Ramos (cell line): ENCODE data around the gene RGS7.

Experiments
- in situ Hi-C: fragments of 300-500 bp; cut with MboI; formaldehyde crosslinking; loops from one replicate; pipeline ENCODE4 v1.14.3; 2022; ENCODE audit warnings: low sequenced_read_pairs; ENCODE audit not compliant: unreplicated experiment

Gene RGS7

DNA sequence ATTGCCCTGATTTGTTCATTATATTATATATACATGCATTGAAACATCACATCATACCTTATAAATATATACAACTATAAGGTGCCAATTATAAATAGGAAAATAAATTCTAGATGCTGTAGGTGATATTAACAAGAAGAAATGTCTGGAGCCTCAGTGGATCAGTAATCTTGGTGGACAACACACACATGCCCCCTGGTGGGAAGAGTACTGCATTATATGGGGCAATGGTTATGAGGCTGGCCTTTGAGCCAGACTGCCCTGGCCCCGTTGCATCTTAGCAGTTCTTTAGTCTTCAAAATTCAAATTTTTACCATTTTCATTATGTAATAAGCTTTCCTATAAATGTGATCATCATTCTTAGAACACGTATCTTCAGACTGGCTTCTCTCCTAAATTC is 410.1 kb downstream of the RGS7 start:
- in situ Hi-C loops = no loop called here

DNA sequence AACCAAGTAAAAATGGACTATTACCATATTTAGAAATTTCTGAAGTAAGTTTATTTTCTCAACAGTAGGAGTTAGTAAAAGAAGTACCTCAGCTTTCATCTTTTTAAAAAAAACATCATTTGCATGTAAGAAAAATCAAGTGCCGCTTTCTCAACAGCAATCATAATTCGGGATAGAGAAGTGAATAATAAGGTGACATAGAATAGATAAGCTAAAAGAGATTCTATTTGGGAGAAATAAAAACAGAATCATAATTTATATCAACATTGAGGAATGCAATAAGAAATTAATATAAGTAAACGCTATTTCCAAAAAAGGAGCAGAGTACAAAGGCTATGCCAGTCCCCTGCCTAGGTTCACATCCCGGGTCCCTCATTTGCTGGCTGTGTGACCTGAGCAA is 414.1 kb downstream of the RGS7 start:
- in situ Hi-C loops = no loop called here

DNA sequence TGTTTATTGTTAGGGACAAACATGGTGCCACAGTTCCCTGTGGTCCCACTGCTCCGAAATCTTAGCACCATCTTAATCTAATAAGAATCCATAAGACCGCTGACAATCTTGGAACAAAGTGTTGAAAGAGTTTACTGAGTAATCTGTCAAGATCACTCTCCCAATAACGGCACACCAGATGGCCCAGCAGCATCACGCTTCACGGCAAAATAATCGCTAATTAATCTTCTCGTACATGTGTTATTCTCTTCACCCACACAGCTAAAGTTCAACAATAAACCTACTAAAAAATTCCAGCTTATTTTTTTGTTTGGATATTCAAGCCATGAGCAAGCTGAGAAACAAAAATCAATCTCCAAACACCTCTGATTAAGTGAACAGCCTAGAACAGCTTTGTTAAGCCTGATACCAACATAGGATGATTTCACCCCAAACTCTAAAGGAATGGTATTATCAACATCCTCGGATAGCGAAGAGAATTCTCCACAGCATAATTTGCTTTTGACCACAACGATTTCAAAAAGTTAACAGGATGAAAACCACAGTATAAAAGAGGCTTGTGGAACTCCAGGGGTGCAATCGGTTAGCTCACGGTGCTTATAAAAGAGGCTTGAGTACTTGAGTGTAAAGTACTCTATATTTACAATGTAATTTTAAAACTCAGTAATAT is 415.2 kb downstream of the RGS7 start:
- in situ Hi-C loops = no loop called here

DNA sequence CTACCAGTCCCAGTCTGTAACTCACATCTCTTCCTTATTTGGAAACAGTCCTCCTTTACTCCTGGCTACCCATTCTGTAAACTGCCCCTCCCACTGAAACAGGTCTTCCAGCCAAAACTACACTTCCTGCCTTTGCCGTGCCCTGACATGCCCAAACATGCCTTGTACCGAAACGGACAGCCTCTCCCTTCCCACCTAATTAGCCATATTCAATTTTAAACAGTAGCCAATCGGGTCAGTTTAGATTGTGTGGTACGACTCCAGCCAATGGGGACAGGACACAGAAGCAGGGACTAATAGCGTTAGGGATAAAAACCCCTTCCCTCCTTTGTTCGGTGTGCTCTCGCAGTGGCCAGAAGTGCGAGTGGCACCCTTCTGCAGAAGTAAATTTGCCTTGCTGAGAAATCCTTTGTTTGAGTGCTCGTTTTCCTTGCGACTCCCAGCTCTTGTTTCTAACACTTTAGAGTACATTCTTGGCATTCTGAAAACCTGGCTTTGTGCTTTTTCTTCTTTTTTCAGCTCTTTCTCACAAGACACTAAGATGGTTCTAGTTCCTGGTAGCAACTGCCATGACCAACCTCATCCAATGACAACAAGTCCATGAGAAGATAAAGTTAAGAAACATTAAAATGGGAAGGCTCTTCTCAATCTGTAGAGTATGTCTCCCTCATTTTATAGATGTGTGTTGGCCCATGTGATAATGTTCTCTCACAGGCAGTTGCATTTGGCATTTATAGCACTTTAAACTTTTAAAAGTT is 419.9 kb downstream of the RGS7 start:
- in situ Hi-C loops = no loop called here

DNA sequence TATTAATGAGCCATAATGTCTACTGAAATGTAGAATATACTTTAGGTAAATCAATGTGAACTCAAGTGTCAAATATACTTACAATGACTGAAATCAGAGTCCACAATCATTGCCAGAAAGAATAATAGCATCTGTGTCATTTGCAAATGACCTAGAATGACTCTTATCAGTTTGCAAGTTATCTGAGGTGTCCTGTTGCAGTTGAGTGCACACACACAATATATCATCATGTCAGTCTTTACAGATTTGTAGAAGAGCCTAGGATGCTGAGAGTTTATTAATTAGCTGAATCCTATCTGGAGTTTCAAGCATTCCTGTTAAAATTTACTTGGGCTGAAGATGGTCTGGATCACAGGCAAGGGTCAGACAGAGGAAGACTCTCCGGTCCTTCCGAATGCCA is 421.1 kb downstream of the RGS7 start:
- in situ Hi-C loops = no loop called here

DNA sequence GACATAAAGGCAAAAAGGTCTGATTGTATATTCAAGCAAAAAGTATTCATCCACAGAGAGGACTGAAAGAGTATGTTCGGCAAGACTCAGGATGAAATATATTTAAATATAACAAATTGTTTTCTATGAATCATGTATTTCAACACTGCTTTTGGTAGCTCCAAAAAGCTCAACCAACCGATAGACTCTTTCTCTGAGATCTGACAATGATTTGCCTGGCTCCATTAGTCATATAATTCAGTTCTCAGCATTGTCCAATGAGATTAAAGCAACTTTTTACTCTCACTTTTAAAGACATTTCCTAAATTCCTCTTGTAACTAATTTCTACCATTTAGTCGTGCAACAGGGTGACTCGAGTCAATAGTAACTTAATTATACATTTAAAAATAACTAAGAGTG is 426.0 kb downstream of the RGS7 start:
- in situ Hi-C loops = no loop called here

DNA sequence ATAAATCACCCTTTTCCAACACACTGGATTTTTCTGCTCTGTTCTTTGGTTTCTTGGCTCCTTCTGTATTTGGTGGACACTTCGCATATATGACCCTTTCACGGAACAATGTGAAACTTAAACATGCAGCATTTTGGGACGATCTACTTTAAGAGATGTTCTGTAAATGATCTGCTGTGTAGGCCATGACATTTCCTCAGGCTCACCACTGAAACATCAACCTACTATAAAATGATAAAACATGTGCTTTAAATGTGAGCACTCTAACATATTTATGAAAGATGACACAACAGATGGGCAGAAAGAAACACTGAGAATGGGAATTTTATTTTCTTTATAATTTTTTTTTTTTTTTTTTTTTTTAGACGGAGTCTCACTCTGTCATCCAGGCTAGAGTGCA is 428.7 kb downstream of the RGS7 start:
- in situ Hi-C loops = no loop called here

DNA sequence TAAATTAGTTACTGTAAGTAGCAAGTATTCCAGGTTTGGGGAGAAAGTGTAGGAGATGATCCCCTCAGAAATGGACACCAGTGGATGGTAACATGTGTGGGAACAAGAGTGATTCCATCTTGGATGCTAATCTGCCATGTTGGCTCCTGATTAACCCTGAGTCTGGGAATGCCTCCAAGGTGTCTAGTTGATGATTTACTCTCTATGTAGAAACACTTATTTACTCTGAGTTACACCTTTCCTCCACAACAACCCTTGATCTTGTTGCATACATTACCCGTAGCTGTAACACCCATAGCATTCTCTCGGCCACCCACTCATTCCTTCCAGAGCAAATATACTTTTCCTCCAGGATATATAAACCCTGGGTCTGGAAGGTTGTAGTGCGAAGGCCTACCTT is 429.2 kb downstream of the RGS7 start:
- in situ Hi-C loops = no loop called here

DNA sequence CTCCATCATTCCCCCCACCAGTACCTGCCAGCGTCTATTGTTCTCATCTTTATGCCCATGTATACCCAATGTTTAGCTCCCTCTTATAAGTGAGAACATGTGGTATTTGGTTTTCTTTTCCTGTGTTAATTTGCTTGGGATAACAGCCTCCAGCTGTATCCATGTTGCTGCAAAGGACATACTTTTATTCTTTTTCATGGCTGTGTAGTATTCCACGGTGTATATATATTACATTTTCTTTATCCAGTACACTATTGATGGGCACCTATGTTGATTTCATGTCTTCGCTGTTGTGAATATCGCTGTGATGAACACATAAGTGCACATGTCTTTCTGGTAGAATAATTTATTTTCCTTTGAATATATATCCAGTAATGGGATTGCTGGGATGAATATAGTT is 431.7 kb downstream of the RGS7 start:
- in situ Hi-C loops = no loop called here

DNA sequence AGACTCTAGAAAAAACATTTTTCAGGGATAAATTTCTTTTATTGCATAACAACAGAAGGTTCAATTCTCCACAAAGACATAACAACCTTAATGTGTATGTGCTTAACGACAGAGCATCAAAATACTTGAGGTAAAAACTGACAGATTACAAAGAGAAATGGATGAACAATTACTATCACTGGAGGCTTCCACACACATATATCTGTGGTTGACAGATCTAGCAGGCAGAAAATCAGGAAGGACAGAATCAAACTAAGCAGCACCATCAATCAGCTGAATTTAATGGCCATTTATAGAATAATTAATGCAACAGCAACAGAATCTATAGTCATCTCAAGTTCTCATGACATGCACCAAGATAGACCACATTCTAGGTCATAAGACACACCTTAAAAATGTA is 439.0 kb downstream of the RGS7 start:
- in situ Hi-C loops = no loop called here

DNA sequence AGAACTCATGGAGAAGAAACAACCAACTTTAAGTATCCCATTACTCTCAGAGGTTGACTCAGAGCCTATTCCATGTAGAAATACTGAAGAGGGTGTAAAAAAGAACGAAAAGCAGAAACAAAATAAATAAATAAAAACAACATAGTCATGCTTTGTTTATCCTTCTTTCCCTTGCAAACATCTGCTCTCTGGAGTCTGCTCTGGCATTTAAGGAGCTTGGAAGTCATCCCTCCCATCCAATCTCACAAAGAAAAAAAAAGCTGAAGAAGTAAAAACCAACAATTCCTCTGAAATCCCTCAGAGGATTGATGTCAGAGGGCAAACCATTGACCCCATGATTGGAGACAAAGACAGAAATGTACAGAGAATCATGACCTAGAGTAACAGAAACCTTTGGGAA is 442.5 kb downstream of the RGS7 start:
- in situ Hi-C loops = no loop called here

DNA sequence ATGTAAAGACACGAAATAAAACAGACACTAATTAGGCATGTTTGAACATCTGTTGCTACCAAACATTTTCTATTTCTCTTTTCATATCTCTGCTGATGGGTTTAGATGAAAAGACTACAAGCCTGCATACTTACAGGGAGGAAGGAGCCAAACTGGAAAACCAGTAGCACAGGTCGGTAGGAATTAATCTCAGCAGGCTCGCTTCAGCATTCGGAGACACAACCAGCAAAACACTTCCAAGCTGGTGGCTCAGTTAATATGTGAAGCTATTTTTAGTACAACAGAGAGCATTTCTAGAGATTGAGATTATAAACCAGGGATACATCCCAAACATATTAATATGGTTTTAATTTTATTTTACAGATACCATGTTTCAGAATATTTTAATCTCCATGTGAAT is 444.2 kb downstream of the RGS7 start:
- in situ Hi-C loops = no loop called here

DNA sequence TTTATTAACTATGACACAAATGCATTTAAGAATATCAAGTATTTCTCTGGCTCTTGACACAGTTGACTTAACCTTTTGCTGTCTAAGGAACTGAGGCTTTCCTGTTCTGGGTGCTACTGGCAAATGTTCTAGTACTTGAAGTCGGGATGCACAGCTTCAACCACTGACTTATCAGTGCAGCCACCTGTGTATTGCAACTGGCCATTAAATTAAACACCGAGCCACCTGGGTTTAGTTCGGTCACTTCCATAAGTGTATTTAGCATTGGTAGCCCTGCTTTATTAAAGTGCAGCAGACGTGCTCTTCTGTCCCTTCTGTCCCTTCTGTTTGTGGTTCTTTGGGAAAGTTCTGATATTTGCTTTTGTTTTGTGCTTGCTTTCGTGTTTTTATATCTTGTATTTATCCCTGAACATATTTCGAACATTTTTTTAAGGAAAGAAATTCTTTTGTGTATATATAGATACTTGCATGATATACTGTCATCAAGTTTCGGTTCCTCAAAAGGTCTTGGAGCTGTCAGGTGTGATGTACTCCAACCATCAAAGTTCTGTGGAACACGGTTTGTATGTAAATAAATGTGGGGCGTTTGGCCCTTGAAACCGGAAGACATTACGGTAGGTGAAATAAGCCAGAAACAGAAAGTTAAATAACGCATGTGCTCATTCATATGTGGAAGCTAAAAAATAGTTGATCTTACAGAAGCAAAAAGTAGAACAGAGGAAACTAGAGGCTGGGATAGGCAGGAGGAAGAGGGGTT is 447.1 kb downstream of the RGS7 start:
- in situ Hi-C loops = no loop called here

DNA sequence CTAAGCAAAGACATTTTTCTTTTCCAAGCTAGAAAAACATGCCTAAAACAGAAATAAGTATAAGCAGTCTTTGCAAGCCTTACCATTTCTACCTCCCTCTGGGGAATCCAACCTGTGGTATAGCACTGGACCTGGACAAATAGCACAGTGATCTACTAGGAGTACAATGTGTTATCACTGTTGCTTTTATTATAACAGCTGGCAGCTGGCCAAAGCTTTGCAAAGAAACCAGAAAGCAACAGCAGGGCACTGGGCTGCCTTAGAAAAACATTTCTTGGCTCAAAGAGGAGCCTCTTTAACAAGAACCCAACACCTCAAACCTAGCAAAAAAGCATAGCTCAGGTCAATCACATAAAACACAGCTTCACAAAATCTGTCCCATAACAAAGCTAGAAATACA is 450.5 kb downstream of the RGS7 start:
- in situ Hi-C loops = no loop called here

DNA sequence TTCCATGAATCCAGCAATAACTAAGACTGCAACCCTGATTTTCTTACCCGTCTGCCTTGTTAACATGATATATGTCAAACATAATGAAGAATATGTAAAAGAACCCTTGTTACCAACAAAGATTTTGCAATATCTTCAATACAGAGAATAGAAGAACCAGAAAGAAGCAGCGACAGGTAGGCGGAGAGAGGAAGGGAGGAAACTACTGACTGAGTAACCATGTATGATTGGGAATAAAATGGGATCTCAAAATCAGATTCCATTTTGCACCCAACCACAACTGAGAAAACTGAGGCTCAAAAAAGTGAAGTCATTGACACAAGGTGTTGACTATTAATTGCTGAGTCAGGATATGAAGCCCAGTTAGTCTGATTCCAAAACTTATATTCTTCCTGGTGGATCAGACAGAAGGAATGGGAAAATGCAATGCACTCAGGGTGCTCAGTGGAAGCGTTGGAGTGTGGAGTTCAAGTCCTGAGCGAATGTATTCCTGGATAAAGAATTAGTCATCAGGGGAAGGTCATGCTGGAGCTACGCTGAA is 451.7 kb downstream of the RGS7 start:
- in situ Hi-C loops = no loop called here

DNA sequence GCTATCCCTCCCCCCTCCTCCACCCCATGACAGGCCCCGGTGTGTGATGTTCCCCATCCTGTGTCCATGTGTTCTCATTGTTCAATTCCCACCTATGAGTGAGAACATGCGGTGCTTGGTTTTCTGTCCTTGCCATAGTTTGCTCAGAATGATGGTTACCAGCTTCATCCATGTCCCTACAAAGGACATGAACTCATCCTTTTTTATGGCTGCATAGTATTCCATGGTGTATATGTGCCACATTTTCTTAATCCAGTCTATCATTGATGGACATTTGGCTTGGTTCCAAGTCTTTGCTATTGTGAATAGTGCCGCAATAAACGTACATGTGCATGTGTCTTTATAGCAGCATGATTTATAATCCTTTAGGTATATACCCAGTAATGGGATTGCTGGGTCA is 461.6 kb downstream of the RGS7 start:
- in situ Hi-C loops = loop anchor here (25.0 kb wide), 1 partner anchor 592 kb away; no protein-coding TSS in a partner anchor

DNA sequence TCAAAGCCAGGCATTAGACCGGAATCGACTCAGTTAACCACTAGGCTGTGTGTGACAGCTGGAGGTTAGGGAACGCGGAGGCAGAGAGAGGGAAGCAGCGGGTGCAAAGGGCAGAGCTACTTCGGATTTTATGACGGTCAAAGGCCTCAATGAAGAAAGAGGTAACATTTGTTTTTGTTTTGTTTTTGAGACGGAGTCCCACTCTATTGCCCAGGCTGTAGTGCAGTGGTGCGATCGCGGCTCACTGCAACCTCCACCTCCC is 468.3 kb downstream of the RGS7 start:
- in situ Hi-C loops = loop anchor here (25.0 kb wide), 1 partner anchor 599 kb away; no protein-coding TSS in a partner anchor

DNA sequence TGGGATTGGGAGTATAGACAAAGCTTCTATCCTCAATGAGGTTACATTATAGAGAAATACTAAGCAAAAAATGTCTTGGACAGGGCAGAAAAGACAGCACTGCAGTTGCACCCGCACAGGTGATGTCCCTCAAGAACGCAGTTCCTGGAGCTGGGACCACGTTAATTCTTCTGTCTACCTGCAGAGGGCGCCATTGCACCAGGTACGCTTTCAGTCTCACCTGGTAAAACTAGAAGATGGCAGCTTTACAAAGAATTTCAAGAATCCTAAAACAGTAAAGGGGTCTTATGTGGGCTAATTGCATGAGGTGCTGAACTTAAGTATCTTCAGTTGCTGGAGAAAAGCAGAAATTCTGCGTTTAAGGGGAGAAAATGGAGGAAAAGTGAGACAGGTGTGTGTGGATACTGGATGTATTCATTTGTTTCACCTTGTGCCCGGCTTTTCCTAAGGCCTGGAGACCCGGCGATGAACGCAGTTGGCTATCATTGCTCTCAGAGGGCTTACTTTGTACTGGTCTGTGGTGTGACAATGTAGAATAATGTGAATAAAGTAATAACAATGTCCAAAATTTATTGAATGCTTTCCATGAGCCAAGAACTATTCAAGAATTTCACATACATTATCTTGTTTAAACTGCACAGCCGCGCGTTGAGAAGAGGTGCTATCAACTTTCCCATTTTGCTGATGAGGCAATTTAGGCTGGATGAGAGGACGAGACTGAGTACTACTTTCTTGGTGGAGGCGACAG is 468.8 kb downstream of the RGS7 start:
- in situ Hi-C loops = loop anchor here (25.0 kb wide), 1 partner anchor 599 kb away; no protein-coding TSS in a partner anchor

DNA sequence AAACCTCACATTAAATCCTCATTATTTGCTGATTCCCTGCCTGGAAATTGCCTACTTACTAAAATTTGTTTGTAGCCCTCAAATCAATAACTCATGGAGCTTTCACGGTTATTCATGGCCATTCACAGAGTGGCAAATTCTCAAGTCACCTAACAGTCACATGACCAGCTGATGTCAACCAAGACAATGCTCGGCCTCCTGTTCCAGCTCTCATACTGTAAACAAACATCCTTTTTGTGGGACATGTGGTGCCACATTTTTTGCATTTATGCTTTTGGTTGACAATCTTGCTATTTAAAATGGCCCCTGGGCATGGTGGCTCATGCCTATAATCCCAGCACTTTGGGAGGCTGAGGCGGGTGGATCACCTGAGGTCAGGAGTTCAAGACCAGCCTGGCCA is 473.5 kb downstream of the RGS7 start:
- in situ Hi-C loops = loop anchor here (25.0 kb wide), 1 partner anchor 604 kb away; no protein-coding TSS in a partner anchor

DNA sequence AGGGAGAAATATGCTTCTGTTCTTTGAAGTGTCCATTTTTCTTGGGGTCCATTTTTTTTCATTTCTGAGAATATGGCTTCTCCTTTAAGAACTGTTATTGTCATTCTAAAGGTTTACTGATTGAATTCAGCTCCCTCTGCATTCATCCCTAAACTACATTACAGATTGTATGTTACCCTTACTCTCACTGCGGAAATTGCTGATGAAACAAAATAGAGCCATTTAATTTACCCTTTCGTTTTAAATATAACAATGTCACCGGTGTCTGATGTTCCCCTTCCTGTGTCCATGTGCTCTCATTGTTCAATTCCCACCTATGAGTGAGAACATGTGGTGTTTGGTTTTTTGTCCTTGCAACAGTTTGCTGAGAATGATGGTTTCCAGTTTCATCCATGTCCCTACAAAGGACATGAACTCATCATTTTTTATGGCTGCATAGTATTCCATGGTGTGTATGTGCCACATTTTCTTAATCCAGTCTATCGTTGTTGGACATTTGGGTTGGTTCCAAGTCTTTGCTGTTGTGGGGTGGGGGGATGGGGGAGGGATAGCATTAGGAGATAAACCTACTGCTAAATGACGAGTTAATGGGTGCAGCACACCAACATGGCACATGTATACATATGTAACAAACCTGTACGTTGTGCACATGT is 474.2 kb downstream of the RGS7 start:
- in situ Hi-C loops = loop anchor here (25.0 kb wide), 1 partner anchor 605 kb away; no protein-coding TSS in a partner anchor
